Measurements from ENCODE around the gene TMEM9. TPM values are rescaled to one million over a fixed set of nuclear protein-coding genes. Genes with fewer than 3 reads are reported as not detected.
"Not testable (repeated sequence)": the region's sequence is repeated elsewhere in the genome, so short reads cannot be mapped to it uniquely, and the experiment has no call there.

TMEM9 gene
- total and polyA plus RNA-seq, 10 donors = 21.5 to 50.3 (median 34.7) TPM

- intact Hi-C loops (cut with DNase I; ENCODE audit: low total_unique reads) = no loop called here
- Histone ChIP-seq H3K9me3 (no peaks in the 10 kb centered on the region), H3K4me1 (no peaks in the 10 kb centered on the region), H3K27ac (no peak overlapping the region), H3K4me3 (no peak overlapping the region), H3K36me3 (no peaks in the 10 kb centered on the region), H3K27me3 (replicated peaks in 1 of 7) (no peaks in the 10 kb centered on the region)
- DNase-seq = no peak
- no peak for TF ChIP-seq POLR2AphosphoS5 (IDR thresholded peaks at IDR 0.05)
- no peak for TF ChIP-seq POLR2A (IDR thresholded peaks at IDR 0.05)
- TF ChIP-seq CTCF (IDR thresholded peaks at IDR 0.05 in 8 of 11, conservative IDR thresholded peaks at IDR 0.05 in 3 of 11) = no peak
- WGBS, 5 donors = 61 to 74% (median 69%) methylated on average over 4 of the region's 4 CpGs
Measured at GRCh38 chr1:201163707-201164106, 9.4 kb upstream of the TMEM9 start.

DNA sequence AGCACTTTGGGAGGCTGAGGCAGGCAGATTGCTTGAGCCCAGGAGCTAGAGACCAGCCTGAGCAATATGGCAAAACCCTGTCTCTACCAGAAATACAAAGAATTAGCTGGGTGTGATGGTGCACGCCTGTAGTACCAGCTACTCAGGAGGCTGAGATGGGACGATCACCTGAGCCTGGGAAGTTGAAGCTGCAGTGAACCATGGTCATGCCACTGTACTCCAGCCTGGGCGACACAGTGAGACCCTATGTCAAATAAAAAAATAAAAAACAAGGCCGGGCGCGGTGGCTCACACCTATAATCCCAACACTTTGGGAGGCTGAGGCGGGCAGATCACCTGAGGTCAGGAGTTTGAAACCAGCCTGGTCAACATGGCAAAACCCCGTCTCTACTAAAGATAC is 8.8 kb upstream of the TMEM9 start:
- H3K27ac ChIP-seq; intact Hi-C loops (cut with DNase I; ENCODE audit: low total_unique reads); H3K4me1 ChIP-seq; H3K36me3 ChIP-seq; H3K4me3 ChIP-seq; H3K9me3 ChIP-seq; H3K27me3 ChIP-seq (replicated peaks in 1 of 7); DNase-seq: not testable (repeated sequence)
- WGBS, 5 donors = 78 to 94% (median 90%) methylated on average over 8 of the region's 8 CpGs

DNA sequence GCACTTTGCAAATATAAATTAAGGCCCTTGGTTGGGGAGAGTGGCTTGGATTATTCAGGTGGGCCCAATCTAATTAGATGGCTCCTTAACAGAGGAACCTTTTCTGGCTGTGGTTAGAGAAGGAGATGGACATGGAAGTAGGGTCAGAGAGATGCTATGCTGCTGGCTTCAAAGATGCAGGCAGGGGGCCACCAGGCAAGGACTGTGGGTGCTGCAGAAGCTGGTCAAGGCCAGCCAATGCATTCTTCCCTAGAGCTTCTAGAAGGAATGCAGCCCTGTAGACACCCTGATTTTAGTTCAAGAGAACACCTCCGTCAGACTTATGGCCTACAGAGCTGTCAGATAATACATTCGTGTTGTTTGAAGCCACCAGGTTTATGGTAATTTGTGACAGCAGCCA is 3.7 kb upstream of the TMEM9 start:
- TF ChIP-seq POLR2AphosphoS5 (IDR thresholded peaks at IDR 0.05) = no peak
- intact Hi-C loops (cut with DNase I; ENCODE audit: low total_unique reads) = no loop called here
- 83 to 93% (median 91%) methylated on average over 2 of the region's 2 CpGs for WGBS, 5 donors
- H3K4me3 ChIP-seq = no peak overlapping the region
- H3K27me3 ChIP-seq (replicated peaks in 1 of 7) = no peaks in the 10 kb centered on the region
- no peak overlapping the region for H3K27ac ChIP-seq
- no peaks in the 10 kb centered on the region for H3K36me3 ChIP-seq
- peaks cover 8 to 20% (median 14%) of the 10 kb centered on the region in 6 donors for H3K4me1 ChIP-seq
- H3K9me3 ChIP-seq = no peaks in the 10 kb centered on the region
- peak; percentile 18 for DNase-seq

DNA sequence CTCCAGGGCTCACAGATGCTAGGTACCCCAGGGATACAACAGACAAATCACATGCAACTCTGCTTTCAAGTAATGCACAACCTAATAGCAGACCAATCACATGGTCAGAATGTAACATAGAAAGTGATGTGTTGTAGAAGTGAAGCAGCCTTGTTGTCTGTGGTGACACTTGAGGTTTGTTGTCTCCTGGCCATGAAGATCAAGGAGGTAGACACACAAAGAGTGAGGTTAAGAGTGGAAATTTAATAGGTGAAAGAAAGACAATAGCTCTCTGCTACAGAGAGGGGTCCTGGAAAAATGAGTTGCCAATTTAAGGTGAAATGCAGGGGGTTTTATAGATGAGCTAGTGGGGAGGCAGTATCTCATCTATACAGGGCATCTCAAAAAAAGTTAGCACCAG is 2.5 kb upstream of the TMEM9 start:
- no peaks in the 10 kb centered on the region for H3K9me3 ChIP-seq
- no peak overlapping the region for H3K4me3 ChIP-seq
- H3K27me3 ChIP-seq (replicated peaks in 1 of 7) = no peaks in the 10 kb centered on the region
- TF ChIP-seq POLR2A (IDR thresholded peaks at IDR 0.05) = no peak
- no peak for TF ChIP-seq CTCF (IDR thresholded peaks at IDR 0.05 in 8 of 11, conservative IDR thresholded peaks at IDR 0.05 in 3 of 11)
- TF ChIP-seq POLR2AphosphoS5 (IDR thresholded peaks at IDR 0.05) = no peak
- DNase-seq = no peak
- peaks cover 9 to 30% (median 15%) of the 10 kb centered on the region in 6 donors for H3K4me1 ChIP-seq
- no peak overlapping the region for H3K27ac ChIP-seq
- intact Hi-C loops (cut with DNase I; ENCODE audit: low total_unique reads) = no loop called here
- H3K36me3 ChIP-seq = peaks cover 0 to 1% (median 0%) of the 10 kb centered on the region in 6 donors

- H3K4me3 ChIP-seq = no peak overlapping the region
- peaks cover 9 to 32% (median 15%) of the 10 kb centered on the region in 6 donors for H3K4me1 ChIP-seq
- DNase-seq = no peak
- H3K27me3 ChIP-seq (replicated peaks in 1 of 7) = no peaks in the 10 kb centered on the region
- H3K27ac ChIP-seq = no peak overlapping the region
- 83 to 93% (median 86%) methylated on average over 3 of the region's 3 CpGs for WGBS, 5 donors
- intact Hi-C loops (cut with DNase I; ENCODE audit: low total_unique reads) = no loop called here
- peaks cover 0 to 6% (median 2%) of the 10 kb centered on the region in 6 donors for H3K36me3 ChIP-seq
- no peaks in the 10 kb centered on the region for H3K9me3 ChIP-seq
- TF ChIP-seq CTCF (IDR thresholded peaks at IDR 0.05 in 8 of 11, conservative IDR thresholded peaks at IDR 0.05 in 3 of 11) = no peak
- no peak for TF ChIP-seq POLR2A (IDR thresholded peaks at IDR 0.05)
- TF ChIP-seq POLR2AphosphoS5 (IDR thresholded peaks at IDR 0.05) = no peak
Measured at GRCh38 chr1:201156346-201156745, 2.1 kb upstream of the TMEM9 start.
